ENCODE measurements around the gene FBXO17. TPM values are rescaled to one million over a fixed set of nuclear protein-coding genes. Genes with fewer than 3 reads are reported as not detected.
A peak's percentile ranks its signal among the peaks of the same experiment; 100 is the strongest.

The FBXO17 gene
- total RNA-seq, 4 donors from 2014 or later: 24.9 to 47.8 (median 34.8) TPM

DNA sequence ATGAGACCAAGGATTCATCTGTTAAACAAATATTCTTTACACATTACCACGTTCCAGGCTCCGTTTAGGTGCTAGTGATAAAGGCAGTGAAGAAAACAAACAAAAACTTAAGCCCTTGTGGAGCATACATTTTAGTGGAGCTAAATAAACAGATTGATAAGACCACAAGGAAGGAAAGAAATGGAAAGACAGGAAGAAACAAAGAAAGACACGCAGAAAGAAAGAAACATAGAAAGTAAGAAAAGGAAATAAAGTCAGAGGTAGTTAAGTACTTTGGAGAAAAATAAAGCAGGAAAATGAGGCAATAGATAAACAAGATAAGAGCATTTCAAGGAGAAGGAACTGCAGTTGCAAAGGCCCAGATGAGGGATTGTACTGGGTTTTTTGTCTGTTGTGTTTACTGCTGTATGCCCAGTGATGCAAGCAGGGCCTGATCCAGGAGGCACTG lies 74.8 kb downstream of the FBXO17 start:
- Histone ChIP-seq H3K27me3 (no peaks in the 10 kb centered on the region), H3K9me3 (no peaks in the 10 kb centered on the region), H3K27ac (replicated peaks in 1 of 4) (peak overlapping the region; percentile 87 to 94 (median 92)), H3K4me3 (peak overlapping the region; percentile 74 to 97 (median 78)), H3K4me1 (peaks cover 24 to 48% (median 45%) of the 10 kb centered on the region in 4 donors), H3K36me3 (peaks cover 8 to 17% (median 14%) of the 10 kb centered on the region in 4 donors)
- 29% methylated on average over 3 of the region's 3 CpGs for WGBS
- DNase-seq (ENCODE audit: extremely low spot score): no peak
- TF ChIP-seq EP300 (IDR thresholded peaks at IDR 0.05) (no peak), POLR2A (IDR thresholded peaks at IDR 0.05; ENCODE audit: low read depth) (no peak), POLR2AphosphoS5 (IDR thresholded peaks at IDR 0.05) (no peak)
- TF ChIP-seq, protein P1, sequence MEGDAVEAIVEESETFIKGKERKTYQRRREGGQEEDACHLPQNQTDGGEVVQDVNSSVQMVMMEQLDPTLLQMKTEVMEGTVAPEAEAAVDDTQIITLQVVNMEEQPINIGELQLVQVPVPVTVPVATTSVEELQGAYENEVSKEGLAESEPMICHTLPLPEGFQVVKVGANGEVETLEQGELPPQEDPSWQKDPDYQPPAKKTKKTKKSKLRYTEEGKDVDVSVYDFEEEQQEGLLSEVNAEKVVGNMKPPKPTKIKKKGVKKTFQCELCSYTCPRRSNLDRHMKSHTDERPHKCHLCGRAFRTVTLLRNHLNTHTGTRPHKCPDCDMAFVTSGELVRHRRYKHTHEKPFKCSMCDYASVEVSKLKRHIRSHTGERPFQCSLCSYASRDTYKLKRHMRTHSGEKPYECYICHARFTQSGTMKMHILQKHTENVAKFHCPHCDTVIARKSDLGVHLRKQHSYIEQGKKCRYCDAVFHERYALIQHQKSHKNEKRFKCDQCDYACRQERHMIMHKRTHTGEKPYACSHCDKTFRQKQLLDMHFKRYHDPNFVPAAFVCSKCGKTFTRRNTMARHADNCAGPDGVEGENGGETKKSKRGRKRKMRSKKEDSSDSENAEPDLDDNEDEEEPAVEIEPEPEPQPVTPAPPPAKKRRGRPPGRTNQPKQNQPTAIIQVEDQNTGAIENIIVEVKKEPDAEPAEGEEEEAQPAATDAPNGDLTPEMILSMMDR (IDR thresholded peaks at IDR 0.05): no peak
- intact Hi-C loops (cut with DNase I): no loop called here

DNA sequence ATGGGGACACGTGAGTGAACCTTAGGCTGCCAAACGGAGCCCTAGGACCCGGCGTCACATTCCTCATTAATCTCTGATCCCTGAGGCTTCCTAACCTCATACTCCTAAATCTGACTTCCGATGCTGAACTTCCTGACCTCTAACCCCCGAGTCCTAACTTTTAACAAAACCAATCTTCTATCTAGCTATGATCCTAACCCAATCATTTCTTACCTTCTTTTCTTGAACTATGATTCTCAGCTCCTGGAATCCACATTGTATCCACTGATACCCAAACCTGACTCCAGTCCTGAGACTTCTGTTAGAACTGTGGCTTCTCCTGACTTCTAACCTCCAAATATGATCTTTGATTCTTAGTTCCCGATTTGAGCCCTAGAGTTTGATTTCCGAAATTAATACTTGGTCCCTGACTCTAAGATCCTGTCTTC lies 75.3 kb downstream of the FBXO17 start:
- Histone ChIP-seq H3K4me1 (peaks cover 26 to 53% (median 48%) of the 10 kb centered on the region in 4 donors), H3K36me3 (peaks cover 4 to 12% (median 8%) of the 10 kb centered on the region in 4 donors), H3K9me3 (no peaks in the 10 kb centered on the region), H3K27ac (replicated peaks in 1 of 4) (peak overlapping the region; percentile 87 to 94 (median 92)), H3K27me3 (no peaks in the 10 kb centered on the region), H3K4me3 (peak overlapping the region; percentile 74 to 97 (median 78))
- WGBS: 3% methylated on average over 7 of the region's 8 CpGs
- TF ChIP-seq POLR2AphosphoS5 (IDR thresholded peaks at IDR 0.05): no peak
- no peak for TF ChIP-seq EP300 (IDR thresholded peaks at IDR 0.05)
- no peak for TF ChIP-seq POLR2A (IDR thresholded peaks at IDR 0.05; ENCODE audit: low read depth)
- TF ChIP-seq, protein P1 (IDR thresholded peaks at IDR 0.05): no peak
- DNase-seq (ENCODE audit: extremely low spot score): no peak
- intact Hi-C loops (cut with DNase I): no loop called here

DNA sequence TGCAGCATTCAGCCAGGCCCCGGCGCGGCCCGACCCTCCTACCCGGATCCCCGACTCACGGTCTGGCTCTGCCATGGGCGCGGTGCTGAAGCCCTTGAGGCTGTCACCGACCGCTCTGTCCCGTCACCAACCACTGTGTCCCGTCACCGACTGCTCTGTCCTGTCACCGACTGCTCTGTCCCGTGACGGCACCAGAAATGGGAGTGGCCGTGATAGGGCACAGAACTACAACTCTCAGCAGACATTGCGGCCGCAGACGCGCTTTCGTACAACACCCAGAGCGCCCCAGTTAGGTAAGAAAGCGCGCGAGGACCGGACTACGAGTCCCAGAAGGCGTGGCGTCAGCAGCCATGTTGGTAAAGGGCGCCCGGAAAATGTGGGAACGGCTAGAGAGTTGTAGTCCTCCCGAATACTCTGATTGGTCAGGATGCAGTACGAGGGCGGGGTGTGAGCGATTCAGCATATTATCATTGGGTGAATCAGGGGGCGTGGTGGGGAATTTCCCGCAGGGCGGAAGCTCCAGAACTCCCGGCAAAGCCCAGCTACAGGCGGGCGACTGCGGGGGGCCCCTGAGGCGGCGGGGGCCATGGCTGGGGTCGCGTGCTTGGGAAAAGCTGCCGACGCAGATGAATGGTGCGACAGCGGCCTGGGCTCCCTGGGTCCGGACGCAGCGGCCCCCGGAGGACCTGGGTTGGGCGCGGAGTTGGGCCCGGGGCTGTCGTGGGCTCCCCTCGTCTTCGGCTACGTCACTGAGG lies 75.9 kb downstream of the FBXO17 start, which contains the start of the genes NFKBIB and SIRT2:
Gene NFKBIB, plus strand, starts transcription at position 523 of the 755 bp plus-strand sequence. Its CDS starts 64 bp downstream, at position 587.
Gene SIRT2, minus strand, starts transcription at position 172 of the 755 bp plus-strand sequence. Its CDS starts 97 bp downstream, at position 75.
- H3K4me1 ChIP-seq: peaks cover 30 to 59% (median 52%) of the 10 kb centered on the region in 4 donors
- DNase-seq (ENCODE audit: extremely low spot score): peak; percentile 100

DNA sequence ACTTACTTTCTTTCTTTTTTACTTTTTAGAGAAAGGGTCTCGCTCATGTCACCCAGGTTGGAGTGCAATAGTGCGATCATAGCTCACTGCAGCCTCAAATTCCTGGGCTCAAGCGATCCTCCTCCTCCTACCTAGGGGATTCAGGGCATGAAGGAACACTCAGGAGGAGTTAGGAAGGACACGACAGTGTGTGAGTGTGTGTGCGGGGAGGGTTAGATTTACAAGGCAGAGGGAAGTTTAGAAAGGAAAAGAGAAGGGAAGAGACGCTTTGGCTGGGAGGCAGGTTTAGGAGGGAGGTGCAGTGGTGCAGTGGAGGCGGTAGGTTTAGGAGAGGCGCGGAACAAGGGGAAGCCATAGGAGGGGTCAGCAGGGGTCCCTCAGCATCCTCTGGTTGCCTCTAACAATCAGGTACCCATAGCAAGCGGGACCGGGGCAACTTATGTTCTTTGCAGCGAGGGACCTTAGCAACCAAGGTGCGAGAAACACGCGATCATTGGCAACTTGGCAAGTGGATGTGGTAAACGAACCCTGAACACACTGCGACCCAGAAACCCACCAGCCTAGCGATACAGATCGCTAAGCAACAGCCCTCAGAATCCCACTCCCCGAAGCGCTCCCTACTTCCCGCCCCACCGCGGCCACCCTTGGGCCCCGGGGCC lies 76.6 kb downstream of the FBXO17 start:
- WGBS: 10% methylated on average over 22 of the region's 25 CpGs
- intact Hi-C loops (cut with DNase I): no loop called here
- no peak for DNase-seq (ENCODE audit: extremely low spot score)
- Histone ChIP-seq H3K4me1 (peaks cover 30 to 64% (median 52%) of the 10 kb centered on the region in 4 donors), H3K27me3 (no peaks in the 10 kb centered on the region), H3K4me3 (peak overlapping the region; percentile 74 to 97 (median 78)), H3K36me3 (peaks cover 0 to 3% (median 1%) of the 10 kb centered on the region in 4 donors), H3K27ac (replicated peaks in 1 of 4) (peak overlapping the region; percentile 87 to 94 (median 90)), H3K9me3 (no peaks in the 10 kb centered on the region)
- no peak for TF ChIP-seq POLR2AphosphoS5 (IDR thresholded peaks at IDR 0.05)
- TF ChIP-seq, protein P1 (IDR thresholded peaks at IDR 0.05): peak in 1 of 3 experiments; percentile 11

More for the DNA sequence above, 75.9 kb downstream of the FBXO17 start, which contains the start of the genes NFKBIB and SIRT2:
- TF ChIP-seq POLR2A (IDR thresholded peaks at IDR 0.05; ENCODE audit: low read depth): peak; percentile 85
- TF ChIP-seq, protein P1 (IDR thresholded peaks at IDR 0.05): peak in 1 of 3 experiments; percentile 24
- TF ChIP-seq POLR2AphosphoS5 (IDR thresholded peaks at IDR 0.05): peak; percentile 88 to 96
- no peak for TF ChIP-seq EP300 (IDR thresholded peaks at IDR 0.05)
- H3K4me3 ChIP-seq: peak within 1 kb of the TSS; percentile 74 to 97 (median 78)
- H3K9me3 ChIP-seq: no peaks in the 10 kb centered on the region
- H3K27me3 ChIP-seq: no peaks in the 10 kb centered on the region
- 0% methylated on average over 5 of the region's 64 CpGs for WGBS
- H3K27ac ChIP-seq (replicated peaks in 1 of 4): peak within 1 kb of the TSS; percentile 87 to 94 (median 92)
- intact Hi-C loops (cut with DNase I): no loop called here
- H3K36me3 ChIP-seq: peaks cover 0 to 6% (median 2%) of the 10 kb centered on the region in 4 donors

All from esophagus muscularis mucosa (tissue), 4 donors.